Measurements from ENCODE around the gene MAPK13. TPM values are rescaled to one million over a fixed set of nuclear protein-coding genes. Genes with fewer than 3 reads are reported as not detected.

Gene MAPK13
- total RNA-seq, 1 experiment from 2014 or later: 13.6 TPM

- no peak for ATAC-seq
- TF ChIP-seq ZNF121 (CRISPR knock-in tag; IDR thresholded peaks at IDR 0.05): no peak
- TF ChIP-seq GABPB1 (CRISPR knock-in tag; IDR thresholded peaks at IDR 0.05): no peak
- no peak for TF ChIP-seq GRHL2 (CRISPR knock-in tag; IDR thresholded peaks at IDR 0.05; ENCODE audit: insufficient replicate concordance, severe bottlenecking)
- TF ChIP-seq, protein P1, sequence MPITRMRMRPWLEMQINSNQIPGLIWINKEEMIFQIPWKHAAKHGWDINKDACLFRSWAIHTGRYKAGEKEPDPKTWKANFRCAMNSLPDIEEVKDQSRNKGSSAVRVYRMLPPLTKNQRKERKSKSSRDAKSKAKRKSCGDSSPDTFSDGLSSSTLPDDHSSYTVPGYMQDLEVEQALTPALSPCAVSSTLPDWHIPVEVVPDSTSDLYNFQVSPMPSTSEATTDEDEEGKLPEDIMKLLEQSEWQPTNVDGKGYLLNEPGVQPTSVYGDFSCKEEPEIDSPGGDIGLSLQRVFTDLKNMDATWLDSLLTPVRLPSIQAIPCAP (CRISPR knock-in tag; IDR thresholded peaks at IDR 0.05): no peak
- no peak for TF ChIP-seq ZBTB21 (CRISPR knock-in tag; IDR thresholded peaks at IDR 0.05; ENCODE audit: borderline replicate concordance)
- TF ChIP-seq, protein P2, sequence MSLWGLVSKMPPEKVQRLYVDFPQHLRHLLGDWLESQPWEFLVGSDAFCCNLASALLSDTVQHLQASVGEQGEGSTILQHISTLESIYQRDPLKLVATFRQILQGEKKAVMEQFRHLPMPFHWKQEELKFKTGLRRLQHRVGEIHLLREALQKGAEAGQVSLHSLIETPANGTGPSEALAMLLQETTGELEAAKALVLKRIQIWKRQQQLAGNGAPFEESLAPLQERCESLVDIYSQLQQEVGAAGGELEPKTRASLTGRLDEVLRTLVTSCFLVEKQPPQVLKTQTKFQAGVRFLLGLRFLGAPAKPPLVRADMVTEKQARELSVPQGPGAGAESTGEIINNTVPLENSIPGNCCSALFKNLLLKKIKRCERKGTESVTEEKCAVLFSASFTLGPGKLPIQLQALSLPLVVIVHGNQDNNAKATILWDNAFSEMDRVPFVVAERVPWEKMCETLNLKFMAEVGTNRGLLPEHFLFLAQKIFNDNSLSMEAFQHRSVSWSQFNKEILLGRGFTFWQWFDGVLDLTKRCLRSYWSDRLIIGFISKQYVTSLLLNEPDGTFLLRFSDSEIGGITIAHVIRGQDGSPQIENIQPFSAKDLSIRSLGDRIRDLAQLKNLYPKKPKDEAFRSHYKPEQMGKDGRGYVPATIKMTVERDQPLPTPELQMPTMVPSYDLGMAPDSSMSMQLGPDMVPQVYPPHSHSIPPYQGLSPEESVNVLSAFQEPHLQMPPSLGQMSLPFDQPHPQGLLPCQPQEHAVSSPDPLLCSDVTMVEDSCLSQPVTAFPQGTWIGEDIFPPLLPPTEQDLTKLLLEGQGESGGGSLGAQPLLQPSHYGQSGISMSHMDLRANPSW (CRISPR knock-in tag; conservative IDR thresholded peaks at IDR 0.05; ENCODE audit: low read depth): no peak
- no peak for TF ChIP-seq MAX (CRISPR knock-in tag; IDR thresholded peaks at IDR 0.05)
- TF ChIP-seq, protein P3, sequence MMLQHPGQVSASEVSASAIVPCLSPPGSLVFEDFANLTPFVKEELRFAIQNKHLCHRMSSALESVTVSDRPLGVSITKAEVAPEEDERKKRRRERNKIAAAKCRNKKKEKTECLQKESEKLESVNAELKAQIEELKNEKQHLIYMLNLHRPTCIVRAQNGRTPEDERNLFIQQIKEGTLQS (CRISPR knock-in tag; conservative IDR thresholded peaks at IDR 0.05): no peak
- TF ChIP-seq MYBL2 (CRISPR knock-in tag; IDR thresholded peaks at IDR 0.05): no peak
- TF ChIP-seq KAT7 (CRISPR knock-in tag; IDR thresholded peaks at IDR 0.05; ENCODE audit: borderline replicate concordance): no peak
- no peak for TF ChIP-seq ZNF396 (CRISPR knock-in tag; IDR thresholded peaks at IDR 0.05; ENCODE audit: borderline replicate concordance)
- no peak for TF ChIP-seq CBFB (CRISPR knock-in tag; IDR thresholded peaks at IDR 0.05; ENCODE audit: low read depth)
- Mint-ChIP-seq H3K9me3 (no peaks in the 10 kb centered on the region), H3K4me3 (no peak overlapping the region), H3K36me3 (no peaks in the 10 kb centered on the region), H3K4me1 (peaks cover 23% of the 10 kb centered on the region), H3K27me3 (ENCODE audit: low read depth) (no peaks in the 10 kb centered on the region), H3K27ac (no peak overlapping the region)
- CTCF ChIA-PET: interaction anchor here (0.6 to 2.7 kb wide), 9 partner anchors 9 to 307 kb away, joined by 3 to 15 read pairs (median 5); partner anchors contain the start of gene MAPK14
- DNase-seq (ENCODE audit: low spot score): no peak
- POLR2A ChIA-PET: no interaction called here
Measured at GRCh38 chr6:36121787-36122494, 8.4 kb upstream of the MAPK13 start.

DNA sequence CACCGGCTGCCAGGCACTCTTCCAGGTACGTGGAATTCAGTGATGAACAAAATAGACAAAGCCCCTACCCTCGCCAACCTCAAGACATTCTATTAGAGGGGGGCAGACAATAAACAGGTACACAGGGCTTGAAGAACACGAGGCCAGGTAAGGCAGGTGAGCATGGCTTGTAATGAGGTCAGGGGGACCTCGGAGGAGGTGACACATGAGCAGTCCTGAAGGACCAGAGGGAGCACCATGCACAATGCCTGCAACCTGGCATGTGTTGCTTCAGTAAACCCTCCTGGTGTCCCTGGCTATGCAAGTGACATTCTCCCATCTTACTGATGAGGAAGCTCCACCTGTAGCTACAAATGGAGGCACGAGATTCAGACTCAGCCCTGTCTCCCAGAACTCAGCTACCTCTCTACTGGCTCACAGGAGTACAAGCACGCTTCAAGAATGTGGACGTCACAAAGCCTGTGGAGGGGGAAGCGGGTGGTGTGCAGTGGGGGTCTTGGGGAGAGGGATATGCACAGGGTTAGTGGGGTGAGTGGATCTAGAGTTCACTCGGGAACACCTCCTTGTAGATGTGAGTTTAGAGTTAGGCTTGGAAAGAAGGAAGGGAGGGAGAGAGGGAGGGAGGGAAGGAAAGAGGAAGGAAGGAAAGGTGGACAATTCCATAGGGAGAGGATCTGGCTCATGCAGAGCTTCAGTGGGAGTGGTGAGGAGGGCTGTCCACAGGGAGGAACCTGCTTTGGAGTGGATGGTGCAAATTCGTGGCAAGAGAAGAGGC is 7.6 kb upstream of the MAPK13 start:
- H3K27ac Mint-ChIP-seq: no peak overlapping the region
- H3K4me1 Mint-ChIP-seq: peaks cover 27% of the 10 kb centered on the region
- POLR2A ChIA-PET: no interaction called here
- no peak overlapping the region for H3K4me3 Mint-ChIP-seq
- CTCF ChIA-PET: interaction anchor here (0.9 to 2.7 kb wide), 6 partner anchors 8 to 218 kb away, joined by 3 to 15 read pairs (median 4); no protein-coding TSS in a partner anchor
- ATAC-seq (no peak), DNase-seq (ENCODE audit: low spot score) (no peak)
- no peaks in the 10 kb centered on the region for H3K36me3 Mint-ChIP-seq
- H3K27me3 Mint-ChIP-seq (ENCODE audit: low read depth): no peaks in the 10 kb centered on the region
- no peaks in the 10 kb centered on the region for H3K9me3 Mint-ChIP-seq
- TF ChIP-seq OVOL2 (CRISPR knock-in tag; IDR thresholded peaks at IDR 0.05; ENCODE audit: borderline replicate concordance) (no peak), NR1H2 (CRISPR knock-in tag; IDR thresholded peaks at IDR 0.05) (no peak), IRF2 (CRISPR knock-in tag; IDR thresholded peaks at IDR 0.05; ENCODE audit: borderline replicate concordance, low read depth) (no peak)
- TF ChIP-seq, protein P4, sequence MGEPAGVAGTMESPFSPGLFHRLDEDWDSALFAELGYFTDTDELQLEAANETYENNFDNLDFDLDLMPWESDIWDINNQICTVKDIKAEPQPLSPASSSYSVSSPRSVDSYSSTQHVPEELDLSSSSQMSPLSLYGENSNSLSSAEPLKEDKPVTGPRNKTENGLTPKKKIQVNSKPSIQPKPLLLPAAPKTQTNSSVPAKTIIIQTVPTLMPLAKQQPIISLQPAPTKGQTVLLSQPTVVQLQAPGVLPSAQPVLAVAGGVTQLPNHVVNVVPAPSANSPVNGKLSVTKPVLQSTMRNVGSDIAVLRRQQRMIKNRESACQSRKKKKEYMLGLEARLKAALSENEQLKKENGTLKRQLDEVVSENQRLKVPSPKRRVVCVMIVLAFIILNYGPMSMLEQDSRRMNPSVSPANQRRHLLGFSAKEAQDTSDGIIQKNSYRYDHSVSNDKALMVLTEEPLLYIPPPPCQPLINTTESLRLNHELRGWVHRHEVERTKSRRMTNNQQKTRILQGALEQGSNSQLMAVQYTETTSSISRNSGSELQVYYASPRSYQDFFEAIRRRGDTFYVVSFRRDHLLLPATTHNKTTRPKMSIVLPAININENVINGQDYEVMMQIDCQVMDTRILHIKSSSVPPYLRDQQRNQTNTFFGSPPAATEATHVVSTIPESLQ (CRISPR knock-in tag; IDR thresholded peaks at IDR 0.05): no peak

Data from WTC11 (cell line).